Lower leg skin (tissue), 4 donors: ENCODE measurements around the gene SLC47A2. TPM values are rescaled to one million over a fixed set of nuclear protein-coding genes. Genes with fewer than 3 reads are reported as not detected.

ENCODE experiments used
- DNase-seq, 2 donors: peaks; one replicate each; pipeline ENCODE4 v3.0.0-alpha.2; 2019; ENCODE audit warnings: low spot score in 2 of 2
- H3K4me3 ChIP-seq: fragments of 200-600 bp; sonication (generic); 2 replicates; pipeline ENCODE4 v1.5.1; 2017; ENCODE audit warnings: mild to moderate bottlenecking, low read depth; ENCODE audit not compliant: poor library complexity, severe bottlenecking
- CTCF ChIP-seq, 3 donors: fragments of 450-650 bp; IDR thresholded peaks; one replicate each; pipeline ENCODE4 v1.5.1; 2016; ENCODE audit warnings: antibody characterized with exemption in 3 of 3, mild to moderate bottlenecking in 3 of 3, moderate library complexity in 2 of 3
- POLR2A ChIP-seq, 2 donors: fragments of 450-650 bp; IDR thresholded peaks; one replicate each; pipeline ENCODE4 v1.6.1; 2016 to 2017; ENCODE audit warnings: antibody characterized with exemption in 2 of 2, mild to moderate bottlenecking in 1 of 2, moderate library complexity in 1 of 2
- WGBS, 2 donors: methylation state at CpG; one replicate each; pipeline ENCODE4 v1.1.5; 2018; 5-methylcytosine and 5-hydroxymethylcytosine counted together
- intact Hi-C: fragments of 100-400 bp; cut with DNase I; formaldehyde crosslinking; loops from one replicate; pipeline ENCODE4 v1.15.0; 2023; ENCODE audit warnings: low total_unique reads
- total RNA-seq, 4 donors: library from RNA; depleted of rRNA; stranded (reverse); fragments of >200 nt; gene quantifications; one replicate each; pipeline ENCODE4 v1.1.0, GENCODE V29; 2016

The SLC47A2 gene
- total RNA-seq, 4 donors from 2014 or later = 0.49 to 6.1 (median 2.5) TPM; not detected in 1

GRCh38 chr17:19739241-19740201 is 23.1 kb upstream of the SLC47A2 start:
- no peak for DNase-seq
- intact Hi-C loops = no loop called here
- WGBS, 2 donors = 84 to 90% methylated on average over 20 to 25 of the region's 26 CpGs
- H3K4me3 ChIP-seq = no peak overlapping the region
- TF ChIP-seq POLR2A (IDR thresholded peaks at IDR 0.05) (no peak), CTCF (IDR thresholded peaks at IDR 0.05) (no peak)

GRCh38 chr17:19738757-19739156 is 22.4 kb upstream of the SLC47A2 start:
- no peak for DNase-seq
- intact Hi-C loops = no loop called here
- TF ChIP-seq POLR2A (IDR thresholded peaks at IDR 0.05) (no peak), CTCF (IDR thresholded peaks at IDR 0.05) (no peak)
- H3K4me3 ChIP-seq = no peak overlapping the region
- WGBS, 2 donors = 95 to 96% methylated on average over 9 of the region's 9 CpGs

- DNase-seq = no peak
- no peak overlapping the region for H3K4me3 ChIP-seq
- WGBS, 2 donors = 93 to 95% methylated on average over 13 to 14 of the region's 14 CpGs
- no peak for TF ChIP-seq CTCF (IDR thresholded peaks at IDR 0.05)
- TF ChIP-seq POLR2A (IDR thresholded peaks at IDR 0.05) = no peak
- intact Hi-C loops = no loop called here
These were observed 21.7 kb upstream of the SLC47A2 start for GRCh38 chr17:19738073-19738449.

GRCh38 chr17:19737305-19738072 is 21.1 kb upstream of the SLC47A2 start:
- WGBS, 2 donors = 84 to 86% methylated on average over 15 of the region's 15 CpGs
- intact Hi-C loops = no loop called here
- H3K4me3 ChIP-seq = no peak overlapping the region
- no peak for DNase-seq
- TF ChIP-seq CTCF (IDR thresholded peaks at IDR 0.05) (no peak), POLR2A (IDR thresholded peaks at IDR 0.05) (no peak)

GRCh38 chr17:19736071-19736470 is 19.7 kb upstream of the SLC47A2 start:
- intact Hi-C loops = no loop called here
- 72 to 78% methylated on average over 11 of the region's 11 CpGs for WGBS, 2 donors
- no peak overlapping the region for H3K4me3 ChIP-seq
- TF ChIP-seq CTCF (IDR thresholded peaks at IDR 0.05) (no peak), POLR2A (IDR thresholded peaks at IDR 0.05) (no peak)
- DNase-seq = no peak
